SK-N-SH (cell line): ENCODE measurements around the gene COQ9. TPM values are rescaled to one million over a fixed set of nuclear protein-coding genes. Genes with fewer than 3 reads are reported as not detected.

ENCODE experiments used
- CTCF ChIA-PET: fragments of 300-600, 350-600 bp; formaldehyde crosslinking; extraction: SDS; loops from one replicate; lab custom pipeline; 2021; lab: Yijun Ruan, JAX
- POLR2A ChIA-PET: fragments of 350-600 bp; sonication (Branson Sonifier 250); formaldehyde crosslinking; extraction: SDS; loops from one replicate; lab custom pipeline; 2020; ENCODE audit warnings: antibody characterized with exemption, inconsistent platforms; lab: Yijun Ruan, JAX
- DNase-seq: peaks from one replicate; pipeline ENCODE4 v3.0.0; 2012
- H2AFZ ChIP-seq: fragments of 200-600 bp; sonication (generic); 2 replicates; pipeline ENCODE4 v1.8.1; 2016; ENCODE audit warnings: antibody characterized with exemption, mild to moderate bottlenecking, low read depth
- H3F3A ChIP-seq: fragments of 200-600 bp; sonication (generic); replicated peaks from 2 replicates; pipeline ENCODE3; 2016; ENCODE audit warnings: antibody characterized with exemption, mild to moderate bottlenecking; ENCODE audit not compliant: insufficient read depth
- H3K27ac ChIP-seq, 2 experiments: fragments of 200-500 bp in 1 of 2; fragments of 200-600 bp in 1 of 2; sonication (Bioruptor generic) in 1 of 2; sonication (generic), shearing (Covaris generic) in 1 of 2; 2 replicates each; pipeline versions ENCODE4 v1.5.1 to v1.6.1; 2014 to 2016; ENCODE audit warnings: low read depth in 2 of 2, inconsistent platforms in 1 of 2, low read length in 1 of 2, mild to moderate bottlenecking in 1 of 2, mixed read lengths in 1 of 2
- H3K27me3 ChIP-seq: fragments of 200-600 bp; sonication (generic), shearing (Covaris generic); 2 replicates; pipeline ENCODE4 v1.6.1; 2016; ENCODE audit warnings: mixed run types; ENCODE audit not compliant: insufficient read depth
- H3K36me3 ChIP-seq, 2 experiments: fragments of 200-500 bp in 1 of 2; fragments of 200-600 bp in 1 of 2; sonication (Bioruptor generic) in 1 of 2; sonication (generic) in 1 of 2; replicated peaks in 1 of 2; 2 replicates each; pipeline versions ENCODE3 to v1.5.1; 2014 to 2016; ENCODE audit warnings: low read length in 1 of 2, mild to moderate bottlenecking in 1 of 2; ENCODE audit not compliant: insufficient read depth in 2 of 2, control insufficient read depth in 1 of 2
- H3K4me1 ChIP-seq, 2 experiments: fragments of 200-500 bp in 1 of 2; fragments of 200-600 bp in 1 of 2; sonication (Bioruptor generic) in 1 of 2; sonication (generic), shearing (Covaris generic) in 1 of 2; 2 replicates each; pipeline versions ENCODE4 v1.5.1 to v1.6.1; 2014 to 2016; ENCODE audit warnings: low read depth in 1 of 2, low read length in 1 of 2, mixed run types in 1 of 2; ENCODE audit not compliant: insufficient read depth in 2 of 2, control insufficient read depth in 1 of 2
- H3K4me2 ChIP-seq: fragments of 200-600 bp; sonication (generic), shearing (Covaris generic); 2 replicates; pipeline ENCODE4 v1.6.1; 2017; ENCODE audit warnings: mixed run types
- H3K4me3 ChIP-seq, 2 experiments: fragments of 200-500 bp in 1 of 2; fragments of 200-600 bp in 1 of 2; sonication (Bioruptor generic) in 1 of 2; sonication (generic), shearing (Covaris generic) in 1 of 2; 2 replicates each; pipeline versions ENCODE4 v1.5.1 to v1.8.1; 2014 to 2016; ENCODE audit warnings: low read depth in 2 of 2, inconsistent platforms in 1 of 2, low read length in 1 of 2, mild to moderate bottlenecking in 1 of 2, mixed read lengths in 1 of 2, moderate library complexity in 1 of 2
- H3K79me2 ChIP-seq: fragments of 200-600 bp; sonication (generic); 2 replicates; pipeline ENCODE4 v1.8.1; 2017; ENCODE audit warnings: mild to moderate bottlenecking; ENCODE audit not compliant: insufficient read depth
- H3K9ac ChIP-seq: fragments of 200-600 bp; sonication (generic); 2 replicates; pipeline ENCODE4 v1.6.1; 2017; ENCODE audit warnings: mixed run types
- H3K9me2 ChIP-seq: fragments of 200-600 bp; sonication (generic); 2 replicates; pipeline ENCODE4 v1.6.1; 2017; ENCODE audit warnings: mixed run types
- H3K9me3 ChIP-seq: fragments of 200-600 bp; sonication (generic); 2 replicates; pipeline ENCODE4 v1.6.1; 2017; ENCODE audit warnings: mixed run types, mild to moderate bottlenecking, moderate library complexity
- H4K20me1 ChIP-seq: fragments of 200-600 bp; sonication (generic); 2 replicates; pipeline ENCODE4 v1.6.1; 2017; ENCODE audit warnings: mild to moderate bottlenecking, mixed run types; ENCODE audit not compliant: insufficient read depth
- MXI1 ChIP-seq: IDR thresholded peaks from 2 replicates; pipeline ENCODE4 v1.6.1; 2012; ENCODE audit warnings: mild to moderate bottlenecking, low read depth, low read length, improper control_type of control experiment
- RAD21 ChIP-seq: IDR thresholded peaks from 2 replicates; pipeline ENCODE4 v1.6.1; 2012; ENCODE audit warnings: mild to moderate bottlenecking, low read length
- YY1 ChIP-seq: IDR thresholded peaks from 2 replicates; pipeline ENCODE4 v1.4.0; 2012; ENCODE audit warnings: low read depth, mild to moderate bottlenecking
- ZBTB33 ChIP-seq: IDR thresholded peaks from 2 replicates; pipeline ENCODE4 v1.4.0; 2012; ENCODE audit warnings: low read depth, borderline replicate concordance
- WGBS: methylation state at CpG from one replicate; pipeline ENCODE4 v1.1.6; 2017; ENCODE audit warnings: low lambda C conversion rate; 5-methylcytosine and 5-hydroxymethylcytosine counted together
- polyA plus RNA-seq, 3 experiments: library from polyadenylated mRNA; depleted of rRNA; stranded (reverse); fragments of >200 nt; gene quantifications; 2 replicates each; pipeline ENCODE4 v1.2.3, GENCODE V29; 2012

The COQ9 gene
- polyA plus RNA-seq, 1 of the 3 experiments (the other 2 are of a cell fraction), result 81.2 TPM

- Histone ChIP-seq H3K9me3 (no peaks in the 10 kb centered on the region), H3K27me3 (no peaks in the 10 kb centered on the region), H3K27ac (peak overlapping the region in 1 of 2 experiments; percentile 94; a peak in 2 of 4 replicates), H3K4me2 (peak overlapping the region; percentile 97), H3K79me2 (no peaks in the 10 kb centered on the region; the same call in 1 of the 2 replicates), H4K20me1 (no peaks in the 10 kb centered on the region), H3K9ac (peak overlapping the region; percentile 64), H3K4me3 (peak overlapping the region; percentile 67 to 83), H3K36me3 (no peaks in the 10 kb centered on the region), H3K4me1 (peaks cover 3 to 51% of the 10 kb centered on the region in 2 experiments; a peak in 3 of 4 replicates), H3F3A (peaks cover 5% of the 10 kb centered on the region), H3K9me2 (no peaks in the 10 kb centered on the region), H2AFZ (peak overlapping the region; percentile 71; the same call in 1 of the 2 replicates)
- TF ChIP-seq RAD21 (no peak), MXI1 (0 out of 2 replicates have a peak, but pooled peaks have one; percentile 39)
- 57% methylated on average over 12 of the region's 14 CpGs for WGBS
- POLR2A ChIA-PET, result interaction anchor here (0.6 to 10.0 kb wide), 9 partner anchors 12 to 547 kb away, joined by 3 to 152 read pairs (median 6); partner anchors contain the start of genes CIAPIN1, COQ9 and POLR2C
- no peak for DNase-seq
- CTCF ChIA-PET, result interaction anchor here (1.3 to 21.0 kb wide), 4 partner anchors 9 to 90 kb away, joined by 3 to 354 read pairs (median 12); no protein-coding TSS in a partner anchor
Observed at GRCh38 chr16:57485091-57485915, 38.0 kb downstream of the COQ9 start.

GRCh38 chr16:57485916-57486857 is 38.9 kb downstream of the COQ9 start, which contains the start of gene DOK4:
Gene DOK4 (minus strand): TSS chr16:57486493. CDS start chr16:57479507, 6,986 bp downstream.
- CTCF ChIA-PET, result interaction anchor here (0.8 to 21.0 kb wide), 6 partner anchors 9 to 90 kb away, joined by 3 to 354 read pairs (median 5); no protein-coding TSS in a partner anchor
- Histone ChIP-seq H2AFZ (peak within 1 kb of the TSS; percentile 89), H3K27ac (peak within 1 kb of the TSS in 1 of 2 experiments; percentile 94; a peak in 2 of 4 replicates), H3K27me3 (no peaks in the 10 kb centered on the region), H3K9me2 (no peaks in the 10 kb centered on the region), H3K36me3 (no peaks in the 10 kb centered on the region), H4K20me1 (no peaks in the 10 kb centered on the region), H3K79me2 (no peaks in the 10 kb centered on the region; the same call in 1 of the 2 replicates), H3K4me3 (peak within 1 kb of the TSS; percentile 67 to 83), H3K4me1 (peaks cover 0 to 42% of the 10 kb centered on the region in 2 experiments; a peak in 1 of 4 replicates), H3K9me3 (no peaks in the 10 kb centered on the region), H3K9ac (peak within 1 kb of the TSS; percentile 64), H3K4me2 (peak within 1 kb of the TSS; percentile 97), H3F3A (peaks cover 4% of the 10 kb centered on the region)
- WGBS, result 4% methylated on average over 23 of the region's 73 CpGs
- TF ChIP-seq MXI1 (peak; percentile 34; the same call in 1 of the 2 replicates), YY1 (no peak), ZBTB33 (no peak)
- DNase-seq, result peak; percentile 98
- POLR2A ChIA-PET, result interaction anchor here (1.0 to 10.0 kb wide), 5 partner anchors 13 to 31 kb away, joined by 4 to 152 read pairs (median 10); partner anchors contain the start of gene POLR2C
